Epithelial cell of proximal tubule (primary cell): Measurements from ENCODE around the gene RTEL1. TPM values are rescaled to one million over a fixed set of nuclear protein-coding genes. Genes with fewer than 3 reads are reported as not detected.

Experiments
- DNase-seq: peaks from one replicate; pipeline ENCODE4 v3.0.0-alpha.2; 2011; ENCODE audit warnings: low read depth
- H3K4me3 ChIP-seq: 2 replicates; pipeline ENCODE4 v1.5.1; 2011; ENCODE audit warnings: low read depth, mild to moderate bottlenecking, low read length
- total RNA-seq: library from RNA; depleted of rRNA; stranded (reverse); fragments of >200 nt; gene quantifications from 2 replicates; pipeline ENCODE4 v1.2.3, GENCODE V29; 2015
- TF ChIP-seq, protein P1 (sequence below): conservative IDR thresholded peaks from 2 replicates; pipeline ENCODE4 v1.5.1; 2012; ENCODE audit warnings: low read depth, mild to moderate bottlenecking, low read length

Gene RTEL1
- total RNA-seq, 1 donor from 2014 or later = 26.5 TPM

- H3K4me3 ChIP-seq = no peak overlapping the region
- TF ChIP-seq, protein P1, sequence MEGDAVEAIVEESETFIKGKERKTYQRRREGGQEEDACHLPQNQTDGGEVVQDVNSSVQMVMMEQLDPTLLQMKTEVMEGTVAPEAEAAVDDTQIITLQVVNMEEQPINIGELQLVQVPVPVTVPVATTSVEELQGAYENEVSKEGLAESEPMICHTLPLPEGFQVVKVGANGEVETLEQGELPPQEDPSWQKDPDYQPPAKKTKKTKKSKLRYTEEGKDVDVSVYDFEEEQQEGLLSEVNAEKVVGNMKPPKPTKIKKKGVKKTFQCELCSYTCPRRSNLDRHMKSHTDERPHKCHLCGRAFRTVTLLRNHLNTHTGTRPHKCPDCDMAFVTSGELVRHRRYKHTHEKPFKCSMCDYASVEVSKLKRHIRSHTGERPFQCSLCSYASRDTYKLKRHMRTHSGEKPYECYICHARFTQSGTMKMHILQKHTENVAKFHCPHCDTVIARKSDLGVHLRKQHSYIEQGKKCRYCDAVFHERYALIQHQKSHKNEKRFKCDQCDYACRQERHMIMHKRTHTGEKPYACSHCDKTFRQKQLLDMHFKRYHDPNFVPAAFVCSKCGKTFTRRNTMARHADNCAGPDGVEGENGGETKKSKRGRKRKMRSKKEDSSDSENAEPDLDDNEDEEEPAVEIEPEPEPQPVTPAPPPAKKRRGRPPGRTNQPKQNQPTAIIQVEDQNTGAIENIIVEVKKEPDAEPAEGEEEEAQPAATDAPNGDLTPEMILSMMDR = no peak
- DNase-seq = no peak
These were observed 44.8 kb downstream of the RTEL1 start for GRCh38 chr20:63702751-63703470.

DNA sequence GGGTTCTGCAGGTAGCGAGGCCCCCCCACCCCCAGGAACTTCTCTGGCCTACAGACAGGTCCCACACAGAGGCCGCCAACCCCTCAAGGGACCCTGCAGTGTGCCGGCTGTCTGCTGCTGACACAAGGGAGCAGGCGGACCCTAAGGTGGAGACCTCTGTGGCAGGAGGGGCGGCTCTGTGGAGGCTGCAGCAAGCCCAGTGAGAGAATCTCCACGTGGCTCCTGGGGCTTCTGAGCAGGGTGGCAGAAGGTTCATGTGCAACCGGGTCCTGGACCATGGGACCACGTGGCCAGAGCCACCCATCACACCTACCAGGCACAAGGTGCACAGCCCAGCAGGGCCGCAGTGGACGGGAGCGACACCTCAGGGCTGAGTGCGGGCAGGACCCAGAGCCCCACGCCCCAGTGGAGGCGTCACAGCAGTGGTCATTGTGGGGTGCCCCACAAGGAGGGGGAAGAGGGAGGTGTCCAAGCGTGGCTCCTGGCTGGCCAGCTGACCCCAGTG lies 45.4 kb downstream of the RTEL1 start:
- TF ChIP-seq, protein P1 = no peak
- DNase-seq = no peak
- no peak overlapping the region for H3K4me3 ChIP-seq

GRCh38 chr20:63703976-63704748 lies 46.0 kb downstream of the RTEL1 start:
- no peak overlapping the region for H3K4me3 ChIP-seq
- TF ChIP-seq, protein P1 = no peak
- no peak for DNase-seq

GRCh38 chr20:63704749-63705117 lies 46.6 kb downstream of the RTEL1 start:
- no peak overlapping the region for H3K4me3 ChIP-seq
- TF ChIP-seq, protein P1 = no peak
- no peak for DNase-seq

GRCh38 chr20:63705232-63706026 lies 47.3 kb downstream of the RTEL1 start:
- TF ChIP-seq, protein P1 = no peak
- no peak for DNase-seq
- no peak overlapping the region for H3K4me3 ChIP-seq

DNA sequence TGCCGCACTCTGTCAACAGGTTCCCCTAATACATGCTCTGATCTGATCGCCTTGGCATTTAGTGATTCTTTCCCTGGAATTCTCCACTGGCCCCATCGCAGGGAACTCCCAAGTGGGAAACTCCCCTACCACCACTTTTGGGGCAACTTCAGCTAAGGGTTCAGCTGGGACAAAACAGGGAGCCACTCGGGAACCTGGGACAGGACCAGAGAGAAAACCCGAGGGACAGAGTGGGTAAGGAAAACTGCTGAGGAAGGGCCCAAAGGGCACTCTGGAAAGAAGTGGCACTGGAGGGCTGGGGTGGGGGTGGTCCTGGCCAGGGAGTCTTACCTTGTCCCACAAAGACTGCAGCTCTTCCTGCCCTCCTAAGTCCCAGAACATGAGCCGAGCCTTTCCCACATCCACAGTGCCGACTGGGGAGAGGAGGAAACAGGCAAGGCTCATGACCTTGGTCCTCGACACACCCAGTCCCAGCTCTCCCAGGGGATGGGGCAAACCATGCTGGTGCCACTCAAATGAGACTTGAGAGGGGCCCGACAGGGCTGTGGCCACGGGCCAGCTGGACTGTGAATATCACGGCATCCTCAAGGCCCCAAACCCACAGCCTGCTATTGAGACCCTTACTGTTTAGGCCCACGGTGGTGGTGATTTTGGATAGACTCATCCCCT lies 48.0 kb downstream of the RTEL1 start:
- DNase-seq = no peak
- H3K4me3 ChIP-seq = peak overlapping the region; percentile 90
- TF ChIP-seq, protein P1 = no peak
